Skeletal muscle tissue (tissue), 4 donors: ENCODE data around the gene EGFR. TPM values are rescaled to one million over a fixed set of nuclear protein-coding genes. Genes with fewer than 3 reads are reported as not detected.

Source experiments
- H3K27ac ChIP-seq: one replicate; pipeline ENCODE4 v1.7.0; 2013; ENCODE audit warnings: mild to moderate bottlenecking, low read depth, low read length, inconsistent platforms
- H3K27me3 ChIP-seq, 3 donors: one replicate each; pipeline ENCODE4 v1.7.0; 2013; ENCODE audit warnings: low read length in 3 of 3; ENCODE audit not compliant: control insufficient read depth in 3 of 3, insufficient read depth in 3 of 3
- H3K36me3 ChIP-seq, 3 donors: one replicate each; pipeline ENCODE4 v1.7.0; 2013; ENCODE audit warnings: low read length in 3 of 3; ENCODE audit not compliant: control insufficient read depth in 3 of 3, insufficient read depth in 3 of 3
- H3K4me1 ChIP-seq, 3 donors: one replicate each; pipeline ENCODE4 v1.7.0; 2013; ENCODE audit warnings: low read length in 3 of 3, mild to moderate bottlenecking in 3 of 3; ENCODE audit not compliant: control insufficient read depth in 3 of 3, insufficient read depth in 3 of 3
- H3K4me3 ChIP-seq, 3 donors: one replicate each; pipeline ENCODE4 v1.7.0; 2013; ENCODE audit warnings: low read length in 3 of 3
- H3K9ac ChIP-seq, 3 donors: one replicate each; pipeline ENCODE4 v1.7.0; 2013; ENCODE audit warnings: low read length in 3 of 3, mild to moderate bottlenecking in 3 of 3, moderate library complexity in 2 of 3, low read depth in 1 of 3
- H3K9me3 ChIP-seq, 3 donors: one replicate each; pipeline ENCODE4 v1.7.0; 2013; ENCODE audit warnings: low read length in 3 of 3; ENCODE audit not compliant: control insufficient read depth in 3 of 3
- total RNA-seq: library from RNA; depleted of rRNA; stranded (reverse); fragments of >200 nt; gene quantifications from one replicate; pipeline ENCODE4 v1.2.3, GENCODE V29; 2014
- donor health status: Osteomylitis.

The EGFR gene
- total RNA-seq, 1 donor from 2014 or later, result 17.7 TPM

DNA sequence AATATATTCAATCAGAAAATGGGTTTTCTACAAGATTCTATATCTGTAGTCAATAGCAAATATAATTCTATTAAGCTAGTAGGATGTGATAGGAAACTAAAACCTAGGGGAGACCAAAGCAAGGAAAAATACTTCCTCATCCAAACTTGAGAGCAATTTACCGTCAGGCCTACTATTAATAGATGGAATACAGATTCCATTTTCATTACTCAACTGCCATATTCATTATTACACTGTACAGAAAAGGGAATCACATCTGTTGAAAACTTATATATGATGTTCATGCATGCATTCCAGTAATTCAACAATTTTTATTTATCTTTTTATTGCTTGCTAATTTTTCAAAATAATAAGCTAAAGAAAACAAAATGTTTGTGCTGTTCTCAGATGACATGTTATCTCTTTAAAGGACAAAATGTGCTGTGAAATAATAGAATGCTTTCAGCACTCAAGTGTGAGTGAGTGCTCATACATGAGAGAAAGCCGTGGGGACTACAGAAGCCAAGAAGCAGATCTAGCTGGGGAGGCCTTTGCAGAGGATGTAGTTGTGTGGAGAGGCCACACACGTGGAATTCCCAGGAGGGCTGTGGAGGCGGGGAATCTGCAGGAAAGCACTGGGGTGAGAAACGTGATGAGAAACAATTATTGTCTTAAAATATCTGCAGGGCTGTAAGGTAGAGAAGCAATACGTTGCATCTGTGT is 110.0 kb downstream of the EGFR start:
- Histone ChIP-seq H3K9ac (peak overlapping the region in 2 of 3 donors; percentile 17 to 70), H3K9me3 (no peaks in the 10 kb centered on the region), H3K36me3 (no peaks in the 10 kb centered on the region), H3K4me1 (peaks cover 77 to 81% (median 77%) of the 10 kb centered on the region in 3 donors), H3K4me3 (peak overlapping the region in 1 of 3 donors; percentile 8), H3K27me3 (no peaks in the 10 kb centered on the region), H3K27ac (peak overlapping the region; percentile 86)

DNA sequence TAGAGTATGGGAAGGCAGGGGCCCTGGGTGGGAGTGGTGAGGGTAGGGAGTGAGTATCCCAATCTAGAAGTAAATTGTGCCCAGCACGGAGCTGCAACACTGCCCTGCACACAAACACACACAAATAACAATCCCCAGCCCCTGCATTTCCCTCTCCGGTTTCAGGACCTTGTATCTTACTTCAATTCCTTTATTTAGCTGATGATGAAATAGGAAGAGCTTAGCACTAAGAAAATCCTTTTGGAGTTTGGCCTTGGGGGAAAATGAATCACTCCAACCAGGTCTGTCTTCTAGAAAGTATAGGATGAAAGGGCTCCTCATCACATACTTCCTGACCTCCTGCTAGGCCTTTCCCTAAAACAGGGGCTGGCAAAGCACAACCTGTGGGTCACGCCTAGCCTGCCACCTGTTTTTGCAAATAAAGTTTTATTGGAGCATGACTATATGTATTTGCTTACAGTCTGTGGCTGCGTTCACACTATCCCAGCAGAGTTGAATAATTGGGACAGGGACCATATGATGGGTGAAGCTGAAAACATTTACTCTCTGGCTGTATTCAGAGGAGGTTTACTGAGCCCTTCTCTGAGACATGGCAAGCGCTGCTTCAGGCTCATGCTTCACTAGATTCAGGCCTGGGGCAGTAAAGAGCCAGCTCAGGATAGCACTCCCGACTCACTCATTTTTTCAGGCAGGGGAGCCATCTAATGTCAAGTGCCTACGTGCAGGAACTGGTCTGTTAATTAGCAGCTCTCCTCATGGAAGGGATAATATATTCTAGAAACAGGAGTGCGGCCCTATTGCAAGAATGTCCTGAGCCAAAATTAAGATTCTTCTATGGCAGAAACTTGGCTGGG is 111.0 kb downstream of the EGFR start:
- H3K27ac ChIP-seq, result peak overlapping the region; percentile 86
- H3K27me3 ChIP-seq, result no peaks in the 10 kb centered on the region
- peaks cover 76 to 80% (median 78%) of the 10 kb centered on the region in 3 donors for H3K4me1 ChIP-seq
- H3K4me3 ChIP-seq, result peak overlapping the region in 2 of 3 donors; percentile 23 to 49
- no peaks in the 10 kb centered on the region for H3K36me3 ChIP-seq
- no peaks in the 10 kb centered on the region for H3K9me3 ChIP-seq
- peak overlapping the region in 2 of 3 donors; percentile 48 to 70 for H3K9ac ChIP-seq

DNA sequence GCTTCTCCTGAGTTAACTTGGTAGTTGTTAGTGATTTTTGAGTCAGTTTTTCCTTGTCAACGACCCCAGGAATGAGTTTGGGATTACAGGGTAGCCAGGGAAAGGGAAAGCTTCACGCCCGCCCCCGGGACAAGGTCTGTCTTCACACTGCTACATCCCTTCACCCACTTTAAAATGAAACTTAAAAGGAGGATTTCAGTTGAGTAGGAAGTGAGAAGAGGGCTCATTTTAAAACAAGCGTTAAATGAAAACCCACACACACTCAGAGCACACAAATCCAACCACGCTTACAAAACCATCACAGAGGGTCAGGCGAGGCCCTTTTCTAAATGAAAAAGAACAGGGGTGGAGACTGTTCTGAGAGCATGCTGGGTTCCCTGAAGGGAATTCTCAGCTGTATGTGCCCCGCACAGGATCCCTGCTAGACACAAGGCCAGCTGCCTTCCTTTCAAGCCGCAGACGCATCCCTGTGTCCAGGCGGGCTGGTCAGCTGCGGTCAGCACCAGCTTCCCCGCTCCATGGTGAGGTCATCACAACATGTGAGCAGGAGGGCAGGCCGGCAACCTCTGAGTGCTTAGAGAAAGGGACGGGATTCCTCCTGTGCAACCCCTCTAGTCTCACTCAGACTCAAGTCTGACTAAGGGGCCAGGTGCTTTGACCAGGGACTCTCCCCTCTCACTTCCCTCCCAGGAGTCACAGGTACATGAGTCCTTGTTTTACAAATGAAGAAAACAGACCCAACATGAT is 111.8 kb downstream of the EGFR start:
- H3K27me3 ChIP-seq, result no peaks in the 10 kb centered on the region
- no peaks in the 10 kb centered on the region for H3K9me3 ChIP-seq
- H3K27ac ChIP-seq, result peak overlapping the region; percentile 86
- H3K9ac ChIP-seq, result peak overlapping the region; percentile 41 to 48 (median 47)
- no peak overlapping the region for H3K4me3 ChIP-seq
- H3K4me1 ChIP-seq, result peaks cover 68 to 72% (median 71%) of the 10 kb centered on the region in 3 donors
- H3K36me3 ChIP-seq, result no peaks in the 10 kb centered on the region

DNA sequence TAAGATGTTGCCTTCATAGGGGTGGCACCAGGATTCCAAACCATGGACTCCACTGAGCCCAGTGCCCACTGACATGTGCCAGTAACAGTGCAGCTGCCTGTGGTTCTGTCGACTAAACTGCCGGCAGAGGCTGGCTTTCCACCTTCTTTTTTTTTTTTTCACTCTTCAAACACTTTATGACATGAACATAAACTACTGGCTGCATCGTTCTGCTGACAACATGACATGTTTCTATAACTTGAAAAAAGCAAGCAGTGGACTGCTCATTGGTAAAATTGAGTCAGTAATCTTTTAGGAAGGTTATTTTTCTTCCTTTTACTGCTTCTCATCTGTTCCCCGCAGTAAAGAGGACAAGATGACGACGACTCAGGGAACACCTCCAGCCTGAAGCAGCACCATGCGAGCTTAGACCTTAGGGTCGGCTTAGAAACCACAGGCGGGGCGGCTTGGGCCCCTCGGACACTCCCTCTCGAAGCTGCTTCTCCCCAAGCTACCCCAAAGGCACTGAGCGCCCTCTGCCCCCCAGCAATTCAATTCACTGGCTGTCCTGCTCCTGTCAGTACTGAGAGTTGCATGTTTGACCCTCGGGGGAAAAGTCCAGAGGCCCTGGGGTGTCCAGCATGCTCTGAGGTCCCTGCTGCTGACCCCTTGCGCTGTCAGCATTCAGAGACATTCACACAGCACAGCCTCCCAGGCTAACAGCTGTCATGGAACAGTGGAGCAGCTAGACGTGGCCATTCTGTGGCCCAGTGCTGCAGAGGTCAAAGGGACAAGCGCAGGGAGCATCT is 112.5 kb downstream of the EGFR start:
- H3K4me1 ChIP-seq, result peaks cover 61 to 65% (median 65%) of the 10 kb centered on the region in 3 donors
- H3K36me3 ChIP-seq, result no peaks in the 10 kb centered on the region
- peak overlapping the region; percentile 86 for H3K27ac ChIP-seq
- no peak overlapping the region for H3K4me3 ChIP-seq
- no peaks in the 10 kb centered on the region for H3K27me3 ChIP-seq
- H3K9ac ChIP-seq, result peak overlapping the region in 1 of 3 donors; percentile 41
- H3K9me3 ChIP-seq, result no peaks in the 10 kb centered on the region

DNA sequence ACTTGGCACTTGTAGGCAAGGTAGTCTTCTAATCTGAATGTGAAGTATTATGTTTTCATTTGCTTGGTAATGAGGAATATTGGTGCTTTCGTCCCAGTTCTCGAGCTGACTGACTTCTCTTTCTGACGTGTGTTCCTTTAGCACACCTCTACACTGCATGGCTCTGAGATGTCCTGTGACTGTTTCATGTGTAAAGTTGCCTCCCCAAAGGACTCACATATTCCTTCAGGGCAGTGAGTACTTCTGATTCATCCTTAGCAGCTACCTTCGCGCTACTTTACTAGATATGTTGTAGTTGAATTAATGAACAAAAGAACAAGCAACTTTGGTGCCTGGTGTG is 113.7 kb downstream of the EGFR start:
- Histone ChIP-seq H3K9me3 (no peaks in the 10 kb centered on the region), H3K27ac (peak overlapping the region; percentile 87), H3K4me3 (no peak overlapping the region), H3K36me3 (no peaks in the 10 kb centered on the region), H3K9ac (no peak overlapping the region), H3K27me3 (no peaks in the 10 kb centered on the region), H3K4me1 (peaks cover 54 to 58% (median 55%) of the 10 kb centered on the region in 3 donors)

DNA sequence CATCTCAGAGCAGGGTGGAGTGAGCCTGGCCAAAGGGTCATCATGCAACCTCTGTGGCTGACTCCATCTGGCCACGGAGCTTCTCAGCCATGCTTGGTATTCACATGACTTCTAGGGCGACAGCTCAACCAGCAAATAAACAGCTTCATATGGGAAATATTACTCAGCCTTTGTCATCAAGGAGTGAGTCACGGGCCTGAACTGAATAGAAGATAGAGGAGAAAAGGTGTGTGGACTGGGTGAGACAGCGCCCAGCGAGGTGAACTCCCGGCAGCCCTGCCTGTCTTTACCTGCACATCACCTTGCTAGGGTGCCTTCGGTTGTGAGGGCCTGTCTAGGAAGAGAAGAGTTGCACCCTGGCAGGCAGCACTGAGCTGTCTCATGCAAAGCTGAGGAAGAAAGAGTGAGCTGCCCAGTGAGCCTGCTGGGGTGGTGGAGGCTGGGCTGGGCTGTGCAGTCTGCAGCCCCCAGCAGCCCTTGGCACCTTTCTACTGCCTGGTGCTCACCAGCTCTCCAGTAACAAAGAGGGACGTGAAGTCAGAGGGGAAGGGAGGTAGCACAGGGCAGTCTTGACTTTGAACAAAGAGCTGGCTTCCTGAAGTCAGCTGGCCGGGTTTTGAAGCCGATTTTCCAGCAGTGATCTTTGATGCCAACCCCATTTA is 114.2 kb downstream of the EGFR start:
- Histone ChIP-seq H3K36me3 (no peaks in the 10 kb centered on the region), H3K27me3 (no peaks in the 10 kb centered on the region), H3K9me3 (no peaks in the 10 kb centered on the region), H3K27ac (peak overlapping the region; percentile 87), H3K4me1 (peaks cover 49 to 52% (median 50%) of the 10 kb centered on the region in 3 donors), H3K4me3 (no peak overlapping the region), H3K9ac (peak overlapping the region in 2 of 3 donors; percentile 3 to 25)

DNA sequence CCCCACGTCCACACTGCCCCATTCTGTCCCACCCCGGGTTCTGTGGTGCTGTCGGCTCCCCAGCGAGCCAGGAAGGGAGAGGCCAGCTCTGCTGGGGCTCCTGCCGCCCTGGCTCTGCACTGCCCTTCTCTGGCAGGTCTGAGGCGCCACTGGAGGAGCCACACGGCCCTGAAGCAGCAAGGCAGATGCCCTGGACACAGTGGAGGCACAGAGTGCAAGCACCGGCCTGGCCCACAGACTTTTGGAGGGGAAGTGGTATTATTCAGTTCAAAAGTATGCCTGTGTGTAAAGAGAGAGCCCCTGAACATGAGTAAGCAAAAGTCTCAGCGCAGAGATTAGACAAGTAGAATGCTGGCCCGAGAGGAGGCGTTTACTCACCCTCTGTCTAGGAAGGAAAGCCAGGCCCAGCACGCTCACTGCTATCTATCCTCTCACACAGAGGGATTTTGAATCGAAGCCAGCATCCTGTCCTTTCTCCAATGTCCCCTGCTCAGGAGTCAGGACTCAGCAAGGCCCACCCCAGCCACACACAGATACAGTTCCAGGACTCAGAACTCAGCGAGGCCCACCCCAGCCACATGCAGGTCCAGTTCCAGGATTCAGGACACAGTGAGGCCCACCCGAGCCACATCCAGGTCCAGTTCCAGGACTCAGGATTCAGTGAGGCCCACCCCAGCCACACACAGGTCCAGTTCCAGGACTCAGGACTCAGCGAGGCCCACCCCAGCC is 115.0 kb downstream of the EGFR start:
- peaks cover 44 to 52% (median 46%) of the 10 kb centered on the region in 3 donors for H3K4me1 ChIP-seq
- H3K9me3 ChIP-seq, result no peaks in the 10 kb centered on the region
- H3K9ac ChIP-seq, result peak overlapping the region in 2 of 3 donors; percentile 15 to 25
- H3K27me3 ChIP-seq, result no peaks in the 10 kb centered on the region
- peak overlapping the region; percentile 87 for H3K27ac ChIP-seq
- H3K4me3 ChIP-seq, result no peak overlapping the region
- no peaks in the 10 kb centered on the region for H3K36me3 ChIP-seq

DNA sequence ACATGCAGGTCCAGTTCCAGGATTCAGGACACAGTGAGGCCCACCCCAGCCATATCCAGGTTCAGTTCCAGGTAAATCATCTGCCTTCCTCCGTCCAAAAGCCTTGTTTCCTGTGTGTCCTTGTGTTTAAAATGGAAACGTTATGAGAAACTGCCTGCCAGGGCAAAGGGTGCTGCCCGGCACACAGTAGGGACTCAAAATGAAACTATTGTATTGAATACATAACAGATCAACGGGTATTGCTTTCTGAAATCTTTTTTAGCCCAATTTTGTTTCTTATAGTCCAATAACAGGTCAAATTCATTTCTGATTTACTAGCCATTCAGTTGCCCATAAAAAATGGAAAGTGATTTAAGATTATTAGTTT is 115.5 kb downstream of the EGFR start:
- Histone ChIP-seq H3K9ac (no peak overlapping the region), H3K4me1 (peaks cover 39 to 46% (median 41%) of the 10 kb centered on the region in 3 donors), H3K9me3 (no peaks in the 10 kb centered on the region), H3K36me3 (no peaks in the 10 kb centered on the region), H3K27ac (peak overlapping the region; percentile 87), H3K27me3 (no peaks in the 10 kb centered on the region), H3K4me3 (no peak overlapping the region)
